GM19463 (cell line): ENCODE data around the gene PHLPP2.

Experiments
- ATAC-seq: cut with Tn5 transposase; IDR thresholded peaks from one replicate; pipeline ENCODE4 v1.9.1; 2021; ENCODE audit warnings: mild to moderate bottlenecking, moderate library complexity; ENCODE audit not compliant: unreplicated experiment

The PHLPP2 gene

GRCh38 chr16:71672803-71673581 lies 51.5 kb downstream of the PHLPP2 start:
- ATAC-seq, result no peak

GRCh38 chr16:71672125-71672524 lies 52.4 kb downstream of the PHLPP2 start:
- no peak for ATAC-seq

- ATAC-seq, result no peak
Observed at GRCh38 chr16:71671165-71671564, 53.3 kb downstream of the PHLPP2 start.

- no peak for ATAC-seq
Observed at GRCh38 chr16:71670537-71670936, 54.0 kb downstream of the PHLPP2 start.

GRCh38 chr16:71669926-71670536 lies 54.5 kb downstream of the PHLPP2 start:
- ATAC-seq, result no peak

GRCh38 chr16:71666928-71667707 lies 57.4 kb downstream of the PHLPP2 start:
- no peak for ATAC-seq

- no peak for ATAC-seq
Observed at GRCh38 chr16:71666264-71666663, 58.2 kb downstream of the PHLPP2 start.

GRCh38 chr16:71659471-71659870 lies 65.0 kb downstream of the PHLPP2 start:
- ATAC-seq, result no peak

GRCh38 chr16:71658771-71659170 lies 65.7 kb downstream of the PHLPP2 start:
- ATAC-seq, result no peak

GRCh38 chr16:71649704-71650103 lies 74.8 kb downstream of the PHLPP2 start:
- ATAC-seq, result no peak

- ATAC-seq, result no peak
Observed at GRCh38 chr16:71648921-71649320, 75.6 kb downstream of the PHLPP2 start.

- ATAC-seq, result no peak
Observed at GRCh38 chr16:71648162-71648561, 76.3 kb downstream of the PHLPP2 start.

GRCh38 chr16:71647391-71647790 lies 77.1 kb downstream of the PHLPP2 start:
- ATAC-seq, result no peak

GRCh38 chr16:71645450-71645849 lies 79.1 kb downstream of the PHLPP2 start:
- ATAC-seq, result no peak

- ATAC-seq, result no peak
Observed at GRCh38 chr16:71637398-71637797, 87.1 kb downstream of the PHLPP2 start.

GRCh38 chr16:71635632-71636031 lies 88.9 kb downstream of the PHLPP2 start:
- no peak for ATAC-seq

GRCh38 chr16:71631776-71632175 lies 92.7 kb downstream of the PHLPP2 start:
- ATAC-seq, result no peak

- ATAC-seq, result no peak
Observed at GRCh38 chr16:71630808-71631207, 93.7 kb downstream of the PHLPP2 start.

- no peak for ATAC-seq
Observed at GRCh38 chr16:71629278-71630016, 95.1 kb downstream of the PHLPP2 start.

GRCh38 chr16:71628810-71629209 lies 95.7 kb downstream of the PHLPP2 start:
- ATAC-seq, result no peak

- no peak for ATAC-seq
Observed at GRCh38 chr16:71627731-71628181, 96.7 kb downstream of the PHLPP2 start.
